ENCODE measurements around the gene EIF4G3.

Gene EIF4G3

GRCh38 chr1:21154717-21155116 is 22.0 kb downstream of the EIF4G3 start:
- Histone ChIP-seq H3K9me3 (ENCODE audit: low read length) (no peaks in the 10 kb centered on the region), H3K4me2 (ENCODE audit: low read length) (no peak overlapping the region), H3F3A (ENCODE audit: insufficient read depth, low read length) (no peaks in the 10 kb centered on the region), H2AFZ (ENCODE audit: low read length) (no peak overlapping the region), H4K20me1 (ENCODE audit: insufficient read depth, low read length) (no peaks in the 10 kb centered on the region), H3K4me3 (ENCODE audit: low read depth, low read length, poor library complexity, severe bottlenecking) (no peak overlapping the region), H3K79me2 (ENCODE audit: insufficient read depth, low read length) (peaks cover 51% of the 10 kb centered on the region), H3K9me2 (ENCODE audit: low read depth, low read length) (no peaks in the 10 kb centered on the region), H3K36me3 (ENCODE audit: insufficient read depth, low read length) (peaks cover 41% of the 10 kb centered on the region), H3K27me3 (ENCODE audit: insufficient read depth, low read length) (no peaks in the 10 kb centered on the region), H3K27ac (ENCODE audit: low read depth, low read length, poor library complexity, severe bottlenecking) (no peak overlapping the region), H3K4me1 (ENCODE audit: insufficient read depth, low read length, severe bottlenecking) (no peaks in the 10 kb centered on the region), H3K9ac (ENCODE audit: low read length) (no peak overlapping the region)
- TF ChIP-seq EZH2 (IDR thresholded peaks at IDR 0.05; ENCODE audit: borderline replicate concordance, low read length) (no peak), CTCF (IDR thresholded peaks at IDR 0.05; ENCODE audit: low read length) (no peak)

- Histone ChIP-seq H3K36me3 (ENCODE audit: insufficient read depth, low read length) (peaks cover 46% of the 10 kb centered on the region), H3K4me3 (ENCODE audit: low read depth, low read length, poor library complexity, severe bottlenecking) (no peak overlapping the region), H3K4me2 (ENCODE audit: low read length) (no peak overlapping the region), H3K9ac (ENCODE audit: low read length) (no peak overlapping the region), H3F3A (ENCODE audit: insufficient read depth, low read length) (no peaks in the 10 kb centered on the region), H4K20me1 (ENCODE audit: insufficient read depth, low read length) (no peaks in the 10 kb centered on the region), H3K9me2 (ENCODE audit: low read depth, low read length) (no peaks in the 10 kb centered on the region), H3K27ac (ENCODE audit: low read depth, low read length, poor library complexity, severe bottlenecking) (no peak overlapping the region), H3K79me2 (ENCODE audit: insufficient read depth, low read length) (peaks cover 58% of the 10 kb centered on the region), H3K4me1 (ENCODE audit: insufficient read depth, low read length, severe bottlenecking) (no peaks in the 10 kb centered on the region), H3K27me3 (ENCODE audit: insufficient read depth, low read length) (no peaks in the 10 kb centered on the region), H2AFZ (ENCODE audit: low read length) (no peak overlapping the region), H3K9me3 (ENCODE audit: low read length) (no peaks in the 10 kb centered on the region)
- TF ChIP-seq CTCF (IDR thresholded peaks at IDR 0.05; ENCODE audit: low read length) (no peak), EZH2 (IDR thresholded peaks at IDR 0.05; ENCODE audit: borderline replicate concordance, low read length) (no peak)
These were observed 23.3 kb downstream of the EIF4G3 start for GRCh38 chr1:21153388-21153787.

GRCh38 chr1:21152423-21153100 is 24.1 kb downstream of the EIF4G3 start:
- H3K9me2 ChIP-seq (ENCODE audit: low read depth, low read length): no peaks in the 10 kb centered on the region
- H3K79me2 ChIP-seq (ENCODE audit: insufficient read depth, low read length): peaks cover 52% of the 10 kb centered on the region
- H3K9me3 ChIP-seq (ENCODE audit: low read length): no peaks in the 10 kb centered on the region
- H3K36me3 ChIP-seq (ENCODE audit: insufficient read depth, low read length): peaks cover 54% of the 10 kb centered on the region
- no peaks in the 10 kb centered on the region for H4K20me1 ChIP-seq (ENCODE audit: insufficient read depth, low read length)
- no peak overlapping the region for H3K27ac ChIP-seq (ENCODE audit: low read depth, low read length, poor library complexity, severe bottlenecking)
- H3K4me1 ChIP-seq (ENCODE audit: insufficient read depth, low read length, severe bottlenecking): no peaks in the 10 kb centered on the region
- no peak overlapping the region for H3K4me3 ChIP-seq (ENCODE audit: low read depth, low read length, poor library complexity, severe bottlenecking)
- H2AFZ ChIP-seq (ENCODE audit: low read length): no peak overlapping the region
- H3K9ac ChIP-seq (ENCODE audit: low read length): no peak overlapping the region
- TF ChIP-seq EZH2 (IDR thresholded peaks at IDR 0.05; ENCODE audit: borderline replicate concordance, low read length) (no peak), CTCF (IDR thresholded peaks at IDR 0.05; ENCODE audit: low read length) (no peak)
- H3F3A ChIP-seq (ENCODE audit: insufficient read depth, low read length): no peaks in the 10 kb centered on the region
- H3K4me2 ChIP-seq (ENCODE audit: low read length): no peak overlapping the region
- no peaks in the 10 kb centered on the region for H3K27me3 ChIP-seq (ENCODE audit: insufficient read depth, low read length)

Data from OCI-LY1 (cell line).